Measurements from ENCODE around the gene IDH3A. TPM values are rescaled to one million over a fixed set of nuclear protein-coding genes. Genes with fewer than 3 reads are reported as not detected.

The IDH3A gene
- total and polyA plus RNA-seq, 9 of the 15 experiments (the other 6 are each of a cell fraction or from before 2014, with no cell fraction given), result 37.4 to 249 (median 107) TPM

- POLR2A ChIA-PET, result interaction anchor here (1.5 to 1.7 kb wide), 2 partner anchors 9 kb away, joined by 4 to 5 read pairs; partner anchors contain the start of genes CIB2 and IDH3A
- in situ Hi-C loops (cut with MboI), result no loop called here
- no peak for ATAC-seq
- TF ChIP-seq FOXP1 (CRISPR knock-in tag; IDR thresholded peaks at IDR 0.05), result no peak
- TF ChIP-seq CBX2 (IDR thresholded peaks at IDR 0.05; ENCODE audit: insufficient read depth, low read length, poor library complexity, severe bottlenecking), result no peak
- TF ChIP-seq SMAD4 (CRISPR knock-in tag; conservative IDR thresholded peaks at IDR 0.05), result no peak
- TF ChIP-seq PRMT5 (CRISPR knock-in tag; IDR thresholded peaks at IDR 0.05), result no peak
- no peak for TF ChIP-seq ZNF707 (CRISPR knock-in tag; conservative IDR thresholded peaks at IDR 0.05)
- TF ChIP-seq BRD9 (IDR thresholded peaks at IDR 0.05; ENCODE audit: low read depth, partially characterized antibody), result no peak
- no peak for TF ChIP-seq HLTF (IDR thresholded peaks at IDR 0.05)
- no peak for TF ChIP-seq HNRNPL (IDR thresholded peaks at IDR 0.05; ENCODE audit: low read depth, low read length)
- no peak for TF ChIP-seq ZKSCAN8 (CRISPR knock-in tag; IDR thresholded peaks at IDR 0.05)
- no peak for TF ChIP-seq NR4A1 (CRISPR knock-in tag; IDR thresholded peaks at IDR 0.05)
- no peak for TF ChIP-seq NR4A1 (tag; IDR thresholded peaks at IDR 0.05)
- TF ChIP-seq ARID3B (CRISPR knock-in tag; IDR thresholded peaks at IDR 0.05; ENCODE audit: borderline replicate concordance), result no peak
Measured at GRCh38 chr15:78140292-78140691, 8.9 kb upstream of the IDH3A start.

More at GRCh38 chr15:78140292-78140691, 8.9 kb upstream of the IDH3A start:
- BruUV-seq (replicated peaks), result no TSS peak
- no peaks in the 10 kb centered on the region for H3K9me3 ChIP-seq (replicated peaks; ENCODE audit: control insufficient read depth, insufficient read depth, low read depth, low read length)
- intact Hi-C loops (cut with micrococcal nuclease), result no loop called here
- no peaks in the 10 kb centered on the region for H3K36me3 ChIP-seq (ENCODE audit: control insufficient read depth, insufficient read depth, low read length)
- FAIRE-seq (no peak), DNase-seq (ENCODE audit: extremely low read depth in 1 of 4, low spot score in 3 of 4) (no peak)
- H3K4me2 ChIP-seq (ENCODE audit: insufficient read depth, low read length), result no peak overlapping the region
- CTCF ChIA-PET (ENCODE audit: low intra/inter-chr PET ratio), result no interaction called here
- H3K27ac ChIP-seq (ENCODE audit: extremely low read depth, low read depth, low read length), result no peak overlapping the region
- no peaks in the 10 kb centered on the region; the same call in 1 of the 2 replicates for H4K20me1 ChIP-seq (replicated peaks; ENCODE audit: control insufficient read depth, insufficient read depth, low read length)
- H3K9me1 ChIP-seq (ENCODE audit: control insufficient read depth, insufficient read depth, low read length), result no peaks in the 10 kb centered on the region
- H3K79me2 ChIP-seq (ENCODE audit: control insufficient read depth, insufficient read depth, low read length), result no peaks in the 10 kb centered on the region
- H3K4me1 ChIP-seq (replicated peaks in 1 of 2; ENCODE audit: control insufficient read depth in 2 of 2, insufficient read depth in 2 of 2, low read length in 2 of 2), result no peaks in the 10 kb centered on the region; a peak in 1 of 5 replicates
- no peaks in the 10 kb centered on the region for H3K27me3 ChIP-seq (ENCODE audit: control insufficient read depth in 2 of 2, insufficient read depth in 2 of 2, low read length in 2 of 2)
- H2AFZ ChIP-seq (ENCODE audit: low read depth, low read length), result no peak overlapping the region
- H3K4me3 ChIP-seq, result no peak overlapping the region
- no peak overlapping the region for H3K9ac ChIP-seq (ENCODE audit: insufficient read depth in 1 of 2, low read depth in 2 of 2, low read length in 2 of 2)
